ENCODE data around the gene BTAF1. TPM values are rescaled to one million over a fixed set of nuclear protein-coding genes. Genes with fewer than 3 reads are reported as not detected.
A peak's percentile ranks its signal among the peaks of the same experiment; 100 is the strongest.

The BTAF1 gene
- 19.9 TPM for total RNA-seq

DNA sequence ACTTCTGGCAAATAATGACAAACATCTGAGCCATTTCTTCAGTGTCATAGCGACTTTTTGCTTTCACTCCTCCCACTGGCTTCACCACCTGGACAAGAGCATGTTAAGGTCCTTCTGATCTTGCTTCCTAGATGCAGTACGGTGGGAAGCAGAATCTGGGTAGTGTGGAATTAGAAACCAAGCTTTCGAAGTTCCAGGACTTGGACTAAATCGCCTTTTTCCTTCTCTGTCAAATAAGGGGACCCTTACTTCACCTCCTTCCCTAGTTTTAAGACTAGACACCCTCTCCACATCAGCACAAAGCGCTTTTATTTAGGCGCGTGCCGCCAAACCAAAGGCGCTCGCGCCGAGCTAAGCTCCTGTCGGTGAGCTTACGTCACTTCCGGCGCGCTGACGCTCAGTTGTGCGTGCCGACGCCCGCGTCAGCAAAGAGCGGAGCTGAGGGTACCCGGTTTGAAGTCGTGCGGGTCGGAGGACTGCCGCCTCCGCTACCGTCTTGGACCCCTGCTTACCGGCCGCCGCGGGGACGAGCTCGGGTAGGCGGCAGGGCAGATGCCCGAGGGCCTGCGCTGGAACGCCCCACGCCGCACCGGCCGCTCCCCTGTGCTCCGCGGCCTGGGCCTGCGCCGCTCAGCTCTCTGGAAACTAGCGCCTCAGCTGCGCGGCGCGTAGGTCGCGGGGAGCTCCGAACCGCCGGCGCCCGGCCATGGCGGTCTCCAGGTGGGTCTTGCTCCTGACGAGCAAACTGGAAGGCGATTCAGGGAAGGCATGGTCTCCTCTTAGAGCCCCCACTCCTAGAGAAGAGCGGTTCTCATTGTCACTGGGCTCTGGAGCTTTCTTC is at the start of gene BTAF1:
Gene BTAF1 (plus strand): TSS at position 400 of the 841 bp plus-strand sequence. CDS start 307 bp downstream, at position 707.
- Histone ChIP-seq H3K9me3 (no peaks in the 10 kb centered on the region), H3K36me3 (no peaks in the 10 kb centered on the region), H3K4me3 (peak within 1 kb of the TSS; percentile 89 to 97), H3K4me1 (peaks cover 2 to 10% of the 10 kb centered on the region in 2 donors), H3K27ac (peak within 1 kb of the TSS; percentile 94 to 98), H3K27me3 (no peaks in the 10 kb centered on the region)
- intact Hi-C loops (cut with DNase I) = loop anchor here (5.0 kb wide), 3 partner anchors 41 to 291 kb away; partner anchors contain the start of genes PPP1R3C and TNKS2
- TF ChIP-seq CTCF (IDR thresholded peaks at IDR 0.05) = no peak
- DNase-seq (ENCODE audit: low spot score in 2 of 2) = peak; percentile 52 to 94

DNA sequence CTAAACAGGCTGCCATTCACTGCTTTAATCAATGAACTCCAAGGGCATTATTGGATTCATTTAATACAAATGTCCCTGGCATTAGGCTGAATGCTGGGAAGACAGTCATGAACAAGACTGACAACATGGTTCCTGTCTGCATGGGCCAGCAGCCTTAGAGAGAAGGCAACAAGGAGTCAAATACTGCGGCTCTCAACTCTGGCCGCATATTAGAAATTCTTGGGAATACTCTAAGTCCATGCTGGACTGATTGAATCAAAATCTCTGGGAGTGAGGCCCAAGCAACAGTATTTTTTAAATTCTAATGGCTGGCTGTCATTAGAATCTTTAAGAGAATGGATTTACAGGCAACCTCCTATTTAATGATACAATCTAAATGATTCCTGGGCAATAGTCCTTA is 48.4 kb upstream of the BTAF1 start:
- Histone ChIP-seq H3K4me3 (no peak overlapping the region), H3K9me3 (no peaks in the 10 kb centered on the region), H3K4me1 (no peaks in the 10 kb centered on the region), H3K27me3 (no peaks in the 10 kb centered on the region), H3K36me3 (no peaks in the 10 kb centered on the region), H3K27ac (no peak overlapping the region)
- intact Hi-C loops (cut with DNase I) = no loop called here
- no peak for DNase-seq (ENCODE audit: low spot score in 2 of 2)
- no peak for TF ChIP-seq CTCF (IDR thresholded peaks at IDR 0.05)

DNA sequence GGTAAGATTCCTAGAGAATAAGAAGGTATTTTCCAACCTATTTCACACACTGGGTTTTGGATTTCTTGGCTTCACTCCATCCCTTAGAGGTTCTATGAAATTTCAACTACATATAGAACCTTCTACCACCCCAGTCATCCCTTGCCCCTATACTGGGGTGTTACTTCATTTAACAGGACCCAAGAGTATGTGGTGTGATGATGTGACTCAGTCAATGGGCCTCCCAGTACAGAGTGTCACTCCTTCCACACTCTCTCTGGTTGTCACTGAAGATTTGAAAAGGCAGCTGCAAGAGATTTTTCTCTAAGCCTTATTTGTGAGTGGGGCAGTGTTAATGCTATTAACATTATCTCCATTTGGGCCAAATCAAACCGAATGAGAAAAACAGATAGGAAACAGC is 47.8 kb upstream of the BTAF1 start:
- H3K27ac ChIP-seq = no peak overlapping the region
- intact Hi-C loops (cut with DNase I) = no loop called here
- H3K4me1 ChIP-seq = peaks cover 0 to 2% of the 10 kb centered on the region in 2 donors
- H3K4me3 ChIP-seq = no peak overlapping the region
- TF ChIP-seq CTCF (IDR thresholded peaks at IDR 0.05) = no peak
- H3K36me3 ChIP-seq = no peaks in the 10 kb centered on the region
- DNase-seq (ENCODE audit: low spot score in 2 of 2) = no peak
- H3K9me3 ChIP-seq = no peaks in the 10 kb centered on the region
- H3K27me3 ChIP-seq = no peaks in the 10 kb centered on the region

DNA sequence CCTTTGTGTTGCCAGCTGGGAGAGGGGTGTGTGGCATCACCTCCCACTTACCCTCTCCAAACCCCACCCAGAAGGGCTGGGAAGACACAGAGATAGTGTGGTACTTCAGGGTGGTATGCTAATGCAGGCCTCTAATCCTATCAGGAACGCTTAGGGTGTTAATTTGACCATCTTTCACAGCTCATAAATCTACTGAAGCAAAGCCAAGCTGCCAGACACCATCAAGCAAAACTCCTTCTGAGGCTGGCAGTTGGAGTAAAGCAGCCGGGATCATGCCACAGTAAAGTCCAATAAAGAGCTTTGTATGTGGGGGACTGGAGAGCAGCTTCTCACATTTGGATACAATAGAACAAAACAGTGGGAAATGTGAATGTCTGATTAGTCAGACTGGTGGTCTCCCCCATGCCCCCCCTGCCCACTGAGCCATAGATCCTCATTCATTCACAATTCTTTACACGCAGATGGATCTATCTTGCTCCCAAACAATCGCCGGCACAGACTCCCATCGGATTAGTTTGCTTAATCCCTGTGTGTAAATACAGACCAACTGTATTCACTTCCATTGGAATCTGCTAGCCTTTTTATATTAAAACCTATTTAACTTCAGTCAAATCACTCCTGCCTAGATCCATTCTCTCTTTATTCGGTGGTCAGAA is 43.9 kb upstream of the BTAF1 start:
- H3K4me1 ChIP-seq = peaks cover 3 to 15% of the 10 kb centered on the region in 2 donors
- H3K36me3 ChIP-seq = no peaks in the 10 kb centered on the region
- no peaks in the 10 kb centered on the region for H3K27me3 ChIP-seq
- no peaks in the 10 kb centered on the region for H3K9me3 ChIP-seq
- peak overlapping the region; percentile 37 to 46 for H3K27ac ChIP-seq
- intact Hi-C loops (cut with DNase I) = loop anchor here (5.0 kb wide), 2 partner anchors 43 to 82 kb away; partner anchors contain the start of genes BTAF1 and TNKS2
- H3K4me3 ChIP-seq = no peak overlapping the region
- no peak for DNase-seq (ENCODE audit: low spot score in 2 of 2)
- TF ChIP-seq CTCF (IDR thresholded peaks at IDR 0.05) = no peak

DNA sequence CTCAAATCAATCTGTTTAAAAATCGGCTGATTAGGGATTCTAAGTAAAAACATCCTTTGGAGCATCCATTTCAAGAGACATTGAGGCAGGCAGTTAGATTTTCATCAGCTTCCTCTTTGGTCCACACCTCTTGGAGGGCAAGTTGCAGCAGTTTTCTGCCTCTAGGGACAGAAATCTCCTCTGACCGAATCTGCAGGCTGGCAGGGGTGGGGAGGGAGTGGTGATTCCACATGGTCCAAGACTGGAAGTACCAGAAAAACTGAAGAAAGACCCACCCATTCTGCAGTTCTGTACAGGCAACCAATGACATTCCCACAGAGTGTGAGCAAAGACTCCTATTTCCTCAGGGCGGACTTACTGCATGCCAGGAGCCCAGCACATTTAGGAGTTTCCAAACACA is 43.3 kb upstream of the BTAF1 start:
- intact Hi-C loops (cut with DNase I) = loop anchor here (5.0 kb wide), 2 partner anchors 42 to 83 kb away; partner anchors contain the start of genes BTAF1 and TNKS2
- peak in 1 of 2 donors; percentile 70 for DNase-seq (ENCODE audit: low spot score in 2 of 2)
- H3K9me3 ChIP-seq = no peaks in the 10 kb centered on the region
- no peak overlapping the region for H3K4me3 ChIP-seq
- H3K36me3 ChIP-seq = no peaks in the 10 kb centered on the region
- no peak for TF ChIP-seq CTCF (IDR thresholded peaks at IDR 0.05)
- peaks cover 3 to 18% of the 10 kb centered on the region in 2 donors for H3K4me1 ChIP-seq
- no peaks in the 10 kb centered on the region for H3K27me3 ChIP-seq
- peak overlapping the region; percentile 37 to 46 for H3K27ac ChIP-seq
